Measurements from ENCODE around the gene DAZAP1.

DAZAP1 gene

GRCh38 chr19:1452802-1453524 is 45.6 kb downstream of the DAZAP1 start:
- no peak for TF ChIP-seq CTCF (IDR thresholded peaks at IDR 0.05; ENCODE audit: extremely low read depth, missing control alignments)
- DNase-seq (ENCODE audit: low spot score): no peak

GRCh38 chr19:1453525-1454364 is 46.4 kb downstream of the DAZAP1 start:
- no peak for DNase-seq (ENCODE audit: low spot score)
- TF ChIP-seq CTCF (IDR thresholded peaks at IDR 0.05; ENCODE audit: extremely low read depth, missing control alignments): no peak

- no peak for TF ChIP-seq CTCF (IDR thresholded peaks at IDR 0.05; ENCODE audit: extremely low read depth, missing control alignments)
- peak; percentile 74 for DNase-seq (ENCODE audit: low spot score)
Observed at GRCh38 chr19:1455002-1455335, 47.6 kb downstream of the DAZAP1 start.

- TF ChIP-seq CTCF (IDR thresholded peaks at IDR 0.05; ENCODE audit: extremely low read depth, missing control alignments): no peak
- peak; percentile 86 for DNase-seq (ENCODE audit: low spot score)
Observed at GRCh38 chr19:1455336-1456120, 48.1 kb downstream of the DAZAP1 start.

GRCh38 chr19:1456121-1456900 is 48.9 kb downstream of the DAZAP1 start:
- DNase-seq (ENCODE audit: low spot score): no peak
- TF ChIP-seq CTCF (IDR thresholded peaks at IDR 0.05; ENCODE audit: extremely low read depth, missing control alignments): no peak

GRCh38 chr19:1457031-1457739 is 49.8 kb downstream of the DAZAP1 start:
- TF ChIP-seq CTCF (IDR thresholded peaks at IDR 0.05; ENCODE audit: extremely low read depth, missing control alignments): no peak
- no peak for DNase-seq (ENCODE audit: low spot score)

Measured in GM20000 (cell line).